HG03460 (cell line): Measurements from ENCODE around the gene KCTD1.

Source experiments
- ATAC-seq: cut with Tn5 transposase; IDR thresholded peaks from one replicate; pipeline ENCODE4 v1.9.1; 2021; ENCODE audit not compliant: unreplicated experiment

Gene KCTD1

GRCh38 chr18:26549263-26550094, 1.1 kb upstream of the KCTD1 start:
- ATAC-seq = no peak

DNA sequence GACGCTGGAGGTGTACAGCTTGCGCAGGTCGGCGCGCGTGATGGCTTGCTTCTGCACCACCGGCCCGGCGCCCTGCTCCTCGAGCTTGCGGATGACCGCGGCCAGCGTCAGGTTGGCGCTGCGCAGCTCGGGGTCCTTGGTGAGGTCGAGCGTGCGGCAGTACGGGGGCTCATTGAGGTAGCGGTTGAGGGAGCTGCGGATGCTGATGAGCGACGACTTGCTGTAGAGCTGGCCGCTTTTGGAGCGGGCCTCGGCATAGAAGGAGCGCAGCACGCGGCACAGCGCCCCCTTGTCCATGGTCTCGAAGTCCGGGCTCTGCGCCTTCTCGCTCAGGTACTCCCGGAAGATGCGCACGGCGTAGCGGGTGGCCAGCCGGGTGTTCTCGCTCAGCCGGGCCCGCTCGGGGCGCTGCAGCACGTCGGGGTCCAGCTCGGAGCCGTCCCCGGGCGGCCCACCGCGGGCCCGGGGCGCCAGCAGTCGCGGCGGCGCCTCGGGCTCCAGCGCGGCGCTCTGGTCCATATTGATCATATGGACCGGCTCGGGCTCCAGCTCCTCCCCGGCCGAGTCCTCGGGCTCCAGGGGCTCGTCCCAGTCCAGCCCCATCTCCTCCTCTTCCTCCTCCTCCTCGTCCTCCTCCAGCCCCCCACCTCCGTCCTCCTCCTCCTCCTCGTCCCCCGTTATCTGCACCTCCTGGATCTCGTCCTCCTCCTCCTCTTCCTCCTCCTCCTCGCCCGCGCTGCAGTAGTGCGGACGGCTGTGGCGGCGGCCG, 523 bp downstream of the KCTD1 start:
- ATAC-seq = peak; percentile 65

DNA sequence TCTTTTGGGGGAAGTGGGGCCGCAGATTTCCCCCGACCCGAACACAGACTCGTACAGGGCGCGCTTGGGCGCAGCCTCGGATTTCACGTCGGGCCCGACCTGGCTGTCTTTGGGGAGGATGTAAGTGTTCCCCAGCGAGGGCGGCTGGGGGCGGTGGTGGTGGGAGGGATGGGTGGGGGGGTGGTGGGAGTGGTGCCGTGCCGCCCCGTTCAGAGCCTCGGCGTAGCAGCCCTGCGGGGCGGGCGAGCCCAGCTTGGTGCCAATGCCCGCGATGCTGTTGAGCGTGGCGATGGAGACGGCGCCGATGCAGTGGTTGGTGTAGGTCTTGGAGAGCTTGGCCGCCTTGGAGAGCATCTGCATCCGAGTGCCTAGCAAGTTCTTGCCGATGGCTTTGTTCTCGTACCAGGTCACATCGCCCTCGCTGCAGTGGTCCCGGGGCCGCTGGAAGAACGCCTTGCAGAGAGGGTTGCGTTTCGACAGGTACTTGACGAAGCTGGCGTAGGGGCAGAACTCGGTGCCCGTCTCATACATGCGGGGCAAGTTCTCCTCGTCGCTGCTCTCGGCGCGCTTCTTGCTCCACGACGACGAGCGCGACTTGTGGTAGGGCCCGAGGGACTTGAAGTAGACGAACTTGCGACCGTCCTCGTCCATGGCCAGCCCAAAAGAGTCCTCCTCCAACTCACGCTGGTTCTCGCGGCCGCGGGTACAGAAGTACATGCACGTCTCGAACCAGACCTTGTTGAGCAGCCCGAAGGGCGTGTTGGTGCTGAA, 1.3 kb downstream of the KCTD1 start:
- ATAC-seq = no peak

DNA sequence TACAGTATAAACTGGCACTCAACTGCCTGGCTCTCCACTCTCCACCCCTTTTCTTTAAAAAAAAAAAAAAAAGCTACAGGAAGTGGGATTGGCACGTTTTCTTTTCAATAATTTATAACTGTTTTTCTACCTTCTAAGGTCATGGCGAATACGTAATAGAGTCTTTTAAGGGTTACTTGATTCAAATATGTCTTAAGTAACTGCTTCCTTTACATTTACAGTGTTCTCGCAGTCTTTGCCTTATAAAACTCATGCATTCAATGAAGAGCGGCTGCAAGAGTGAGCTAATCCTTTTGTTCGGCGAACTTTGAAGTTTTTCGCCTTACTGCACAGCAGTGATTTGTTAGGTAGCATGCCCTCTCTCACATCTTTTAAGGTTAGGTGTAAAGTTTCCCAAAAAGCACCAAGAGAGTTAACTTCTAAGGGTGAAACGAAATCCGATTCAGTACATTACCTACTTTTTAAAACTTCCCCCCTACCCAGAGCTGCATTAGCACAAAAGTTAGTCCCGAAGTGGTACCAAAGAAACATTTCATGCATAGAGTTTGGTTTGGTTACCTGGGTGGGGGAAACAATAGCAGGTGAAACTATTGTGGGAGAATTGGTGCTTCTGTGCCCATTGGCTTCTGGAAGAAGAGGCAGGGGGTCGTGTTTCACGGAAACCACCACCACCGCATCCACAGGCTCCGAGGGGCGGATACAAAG, 2.0 kb downstream of the KCTD1 start:
- ATAC-seq = no peak

GRCh38 chr18:26545335-26546123, 2.8 kb downstream of the KCTD1 start:
- no peak for ATAC-seq

DNA sequence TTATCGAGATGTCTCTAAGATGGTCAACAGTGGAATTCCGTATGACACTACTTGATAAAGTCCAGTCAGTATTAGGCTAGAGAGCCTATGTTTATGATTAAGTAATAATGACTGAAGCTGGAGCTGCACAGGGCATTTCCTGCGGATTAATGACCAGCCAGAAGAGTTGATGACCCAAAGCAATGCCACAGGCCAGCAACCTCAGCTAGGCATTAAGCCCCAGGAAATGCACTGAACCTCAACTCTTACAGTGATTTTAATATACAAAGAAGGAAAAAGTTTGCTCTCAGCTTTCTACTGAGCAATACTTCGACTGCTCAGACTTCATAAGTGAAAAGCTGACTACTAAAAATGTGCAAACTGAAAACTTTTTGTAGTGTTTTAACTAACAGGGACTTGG, 3.9 kb downstream of the KCTD1 start:
- ATAC-seq = no peak

- no peak for ATAC-seq
Measured at GRCh38 chr18:26543373-26543772, 5.0 kb downstream of the KCTD1 start.

DNA sequence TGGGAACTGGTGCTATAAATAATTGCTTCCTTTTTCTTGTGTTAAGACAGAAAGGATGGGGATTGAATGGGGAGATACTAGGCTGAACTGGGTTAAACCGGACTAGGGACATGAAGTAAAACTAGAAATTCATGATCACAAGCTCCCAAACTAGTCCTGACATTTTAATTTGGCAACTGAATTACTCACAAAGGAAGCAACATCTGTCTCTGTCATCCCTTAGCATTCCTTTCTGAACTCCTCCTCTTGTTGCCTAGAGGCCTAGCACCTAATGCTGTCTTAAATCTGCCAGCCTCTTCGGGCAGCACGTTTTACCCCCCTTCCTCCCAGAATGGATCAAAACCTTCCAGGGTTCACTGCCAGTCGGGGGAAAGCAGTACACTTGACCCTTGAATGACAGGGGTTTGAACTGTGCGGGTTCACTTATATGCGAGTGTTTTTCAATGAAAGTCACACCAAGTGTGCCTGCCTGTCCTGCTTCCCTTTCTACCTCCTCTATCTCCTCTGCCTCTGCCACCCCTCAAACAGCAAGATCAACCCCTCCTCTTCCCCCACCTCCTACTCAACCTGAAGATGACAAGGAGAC, 8.2 kb downstream of the KCTD1 start:
- ATAC-seq = no peak

- ATAC-seq = no peak
Measured at GRCh38 chr18:26538524-26538923, 9.8 kb downstream of the KCTD1 start.

- ATAC-seq = no peak
Measured at GRCh38 chr18:26536664-26537063, 11.7 kb downstream of the KCTD1 start.

- no peak for ATAC-seq
Measured at GRCh38 chr18:26536032-26536431, 12.3 kb downstream of the KCTD1 start.

- no peak for ATAC-seq
Measured at GRCh38 chr18:26535630-26536029, 12.7 kb downstream of the KCTD1 start.

DNA sequence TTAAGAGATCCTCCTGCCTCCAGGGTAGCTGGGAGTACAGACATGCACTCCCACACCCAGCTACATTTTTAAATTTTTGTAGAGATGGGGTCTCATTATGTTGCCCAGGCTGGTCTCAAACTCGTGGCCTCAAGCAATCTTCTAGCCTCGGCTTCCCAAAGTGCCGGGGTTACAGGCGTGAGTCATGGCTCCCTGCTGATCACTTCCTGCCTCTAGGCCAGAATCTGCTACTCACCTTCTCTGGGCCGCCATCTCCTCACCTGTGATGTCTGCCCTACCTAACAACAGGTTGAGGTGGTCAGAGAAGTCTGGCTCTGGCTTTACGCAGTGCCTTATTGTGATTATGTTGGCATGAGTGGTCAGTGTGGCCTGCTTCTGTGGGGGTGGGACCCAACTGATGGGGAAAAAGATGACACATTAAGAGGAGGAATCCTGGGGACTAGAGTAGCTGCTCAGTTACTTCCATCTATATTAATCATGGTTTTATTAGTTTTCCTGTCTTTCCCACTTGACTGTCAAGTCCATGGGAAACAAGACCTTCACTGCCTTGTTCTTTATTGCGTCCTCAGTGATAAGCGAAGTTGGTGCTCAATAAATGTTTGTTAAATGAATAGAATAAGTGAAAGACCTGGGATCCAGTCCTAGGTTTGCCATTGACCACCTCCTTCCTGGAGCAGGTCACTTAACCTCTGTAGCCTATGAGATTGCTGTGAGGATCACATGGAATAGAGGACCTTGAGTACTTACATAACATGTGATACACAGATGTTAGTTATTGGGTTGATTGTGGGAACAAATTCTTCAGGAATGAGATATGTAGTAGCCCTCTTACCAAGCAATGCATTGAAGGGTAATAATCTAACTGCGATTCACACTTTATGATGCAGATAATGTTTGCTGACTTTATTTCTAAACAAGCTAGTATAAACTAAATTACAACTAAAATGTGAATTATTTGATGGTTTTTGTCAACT, 15.7 kb downstream of the KCTD1 start:
- ATAC-seq = no peak

DNA sequence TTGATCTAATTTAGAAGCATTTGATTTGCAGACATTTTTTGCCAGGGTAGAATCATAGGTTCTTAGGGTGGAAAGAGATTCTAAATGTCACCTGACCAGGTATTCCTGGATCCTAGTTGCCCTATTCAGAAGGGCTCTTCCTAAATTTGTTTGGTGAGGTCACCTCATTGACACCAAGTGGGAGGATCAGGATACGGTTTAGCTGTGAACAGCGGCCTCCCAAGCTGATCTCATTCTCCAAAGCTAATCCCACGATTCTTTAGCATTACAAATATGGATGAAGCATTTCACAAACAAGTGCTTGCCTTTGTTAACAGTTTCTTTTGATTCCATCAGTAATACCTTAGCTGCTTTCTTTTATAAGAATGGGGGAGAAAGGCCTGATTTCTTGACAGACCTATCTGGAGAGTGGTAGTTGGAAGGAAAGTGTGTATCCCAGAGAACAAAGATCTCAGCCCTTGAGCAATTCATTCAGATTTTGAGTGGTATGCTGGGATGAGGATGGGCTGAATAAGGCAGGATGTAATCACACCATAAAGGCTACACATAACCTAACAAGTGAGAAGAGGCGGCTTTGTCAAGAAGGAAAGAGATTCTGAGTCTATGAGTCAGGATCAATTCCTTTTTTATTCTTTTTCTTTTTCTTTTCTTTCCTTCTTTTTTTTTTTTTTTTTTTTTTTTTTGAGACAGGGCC, 16.6 kb downstream of the KCTD1 start:
- no peak for ATAC-seq

GRCh38 chr18:26526966-26527234, 21.5 kb downstream of the KCTD1 start:
- no peak for ATAC-seq

DNA sequence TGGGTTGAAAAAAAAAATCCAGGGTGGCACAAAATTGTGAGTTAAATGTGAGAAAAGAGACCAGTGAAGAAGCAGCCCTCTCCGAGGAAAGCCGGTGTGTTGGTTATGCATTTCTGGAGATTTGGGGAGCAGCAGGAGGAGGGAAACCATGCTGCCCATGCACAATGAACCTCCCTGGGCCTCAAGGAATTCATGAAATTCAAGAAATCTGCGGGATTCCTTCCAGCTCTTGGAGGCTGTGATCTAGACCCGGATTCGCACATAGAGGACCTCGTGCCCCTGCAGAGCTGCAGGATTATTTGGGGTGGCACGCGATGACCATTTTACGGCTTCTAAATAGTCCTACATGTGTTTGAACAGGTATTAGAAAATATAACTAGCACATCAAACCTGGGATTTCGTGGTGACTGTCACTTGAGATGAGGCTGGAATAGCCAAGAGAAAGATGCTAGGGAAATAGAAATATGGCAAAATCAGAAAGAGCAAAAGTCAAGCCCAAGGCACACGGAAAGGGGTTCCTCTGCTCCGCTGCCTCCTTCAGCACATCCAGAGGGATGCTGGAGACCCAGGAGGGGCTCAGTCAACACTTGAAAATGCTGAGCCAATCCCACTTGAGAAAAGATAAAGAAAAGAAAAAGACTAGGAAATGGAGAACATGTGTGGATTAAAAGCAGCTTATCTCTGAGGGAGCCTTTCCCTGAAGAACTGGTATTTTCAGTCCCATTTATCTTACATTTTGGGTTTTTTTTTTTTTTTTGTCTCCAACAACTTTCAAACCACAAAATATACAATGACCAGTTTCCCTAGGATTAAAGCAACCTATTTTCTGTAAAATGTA, 22.0 kb downstream of the KCTD1 start:
- ATAC-seq = no peak
